ENCODE data around the gene RBM39.
"Not testable (repeated sequence)": the region's sequence is repeated elsewhere in the genome, so short reads cannot be mapped to it uniquely, and the experiment has no call there.

Gene RBM39

DNA sequence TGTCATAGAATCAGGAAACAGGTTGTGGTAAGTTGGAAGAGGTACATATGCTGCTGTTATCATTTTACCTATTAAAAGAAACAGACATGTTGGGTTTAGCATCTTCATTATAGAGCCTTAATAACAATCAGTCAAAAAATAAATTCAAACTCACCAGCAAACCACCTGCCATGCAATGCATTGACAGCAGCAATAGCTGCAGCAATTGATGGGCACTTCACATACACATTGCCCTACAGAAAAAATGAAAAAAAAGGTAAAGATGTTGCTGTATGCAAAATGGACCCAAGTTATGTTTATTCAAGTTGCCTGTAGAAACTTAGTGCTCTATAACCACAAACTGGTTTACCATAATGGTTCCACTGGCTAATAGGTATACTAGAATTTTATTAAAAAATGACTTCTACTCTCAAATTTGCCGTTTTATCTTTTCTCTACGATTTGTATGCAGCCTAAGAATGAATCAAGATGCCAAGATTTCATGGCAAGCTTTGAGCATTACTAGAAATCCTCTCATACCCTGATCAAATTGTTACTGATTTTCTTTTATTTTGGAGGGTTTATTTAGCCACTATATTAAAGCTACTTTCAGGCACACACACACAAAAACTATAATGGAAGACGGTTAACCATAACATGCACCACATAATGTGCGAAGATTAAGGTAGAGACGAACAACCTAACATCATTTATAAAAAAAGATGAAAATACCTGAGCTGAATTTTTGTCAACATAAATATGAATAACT is 37.4 kb downstream of the RBM39 start:
- DNase-seq = no peak

DNA sequence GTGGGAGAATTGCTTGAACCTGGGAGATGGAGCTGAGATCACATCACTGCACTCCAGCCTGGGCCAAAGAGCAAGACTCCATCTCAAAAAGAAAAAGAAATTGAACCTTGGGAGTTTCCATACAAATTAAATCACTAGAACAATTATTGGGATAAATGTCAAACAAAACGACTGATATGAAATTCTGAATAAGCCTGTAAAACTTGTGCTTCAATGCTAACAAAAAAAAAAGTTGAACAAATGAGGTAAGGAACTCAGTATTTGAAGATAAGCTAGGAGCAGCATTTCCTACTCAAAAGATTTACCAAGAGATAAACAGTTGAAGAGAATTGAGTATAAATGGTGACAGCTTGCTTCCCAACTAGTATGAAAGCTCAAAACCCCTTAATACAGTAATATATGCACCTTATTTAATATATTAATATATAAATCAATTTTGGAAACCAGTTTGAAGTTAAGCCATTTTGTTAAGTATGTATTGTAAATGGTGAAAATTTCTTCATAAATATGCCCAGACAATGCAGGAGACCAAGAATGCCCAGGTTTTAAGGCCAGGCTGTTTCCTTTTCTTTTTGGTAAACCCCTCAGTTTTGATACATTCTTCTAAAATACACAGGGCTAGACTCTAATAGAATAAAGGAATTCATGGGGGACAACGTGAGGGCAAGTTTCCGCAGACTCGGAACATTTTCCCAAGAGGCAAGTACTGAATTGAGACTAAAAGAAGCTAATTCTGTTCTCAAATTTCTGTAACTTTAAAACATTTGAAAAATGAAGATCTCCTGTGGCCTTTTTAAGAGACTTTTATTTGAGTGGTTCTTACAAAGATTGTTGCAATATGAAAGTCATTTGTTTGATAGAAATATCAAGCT is 39.0 kb downstream of the RBM39 start:
- DNase-seq = no peak

DNA sequence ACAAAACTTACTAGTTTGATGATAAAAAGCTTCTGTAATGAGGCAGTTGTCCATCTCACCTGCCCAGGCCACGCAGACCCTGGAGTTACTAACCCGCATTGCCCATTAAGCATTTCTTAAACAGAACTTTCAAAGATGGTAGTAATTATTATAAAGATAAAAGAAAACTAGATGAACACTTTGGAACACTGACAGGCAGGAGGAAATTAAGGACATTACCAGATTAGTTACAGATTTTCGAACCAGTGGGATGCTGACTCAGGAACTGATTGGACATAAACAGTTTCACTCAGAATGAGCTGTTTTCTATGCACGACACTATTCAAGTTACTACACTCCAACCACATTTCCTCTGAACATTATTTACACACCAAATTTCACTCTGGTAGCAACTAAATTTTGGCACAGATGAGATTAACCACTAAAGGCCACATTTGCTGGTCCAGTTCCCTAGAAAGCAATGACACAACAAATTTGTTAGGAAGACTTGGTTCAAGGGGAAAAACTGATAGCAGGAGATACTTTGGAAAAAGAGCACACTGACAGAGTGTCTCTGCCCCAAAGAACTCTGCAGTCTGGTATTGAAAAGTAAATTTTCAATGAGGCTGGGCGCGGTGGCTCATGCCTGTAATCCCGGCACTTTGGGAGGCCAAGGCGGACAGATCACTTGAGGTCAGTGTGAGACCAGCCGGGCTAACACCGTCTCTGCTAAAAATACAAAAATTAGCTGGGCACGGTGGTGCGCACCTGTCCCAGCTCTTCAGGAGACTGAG is 39.8 kb downstream of the RBM39 start:
- DNase-seq = no peak

DNA sequence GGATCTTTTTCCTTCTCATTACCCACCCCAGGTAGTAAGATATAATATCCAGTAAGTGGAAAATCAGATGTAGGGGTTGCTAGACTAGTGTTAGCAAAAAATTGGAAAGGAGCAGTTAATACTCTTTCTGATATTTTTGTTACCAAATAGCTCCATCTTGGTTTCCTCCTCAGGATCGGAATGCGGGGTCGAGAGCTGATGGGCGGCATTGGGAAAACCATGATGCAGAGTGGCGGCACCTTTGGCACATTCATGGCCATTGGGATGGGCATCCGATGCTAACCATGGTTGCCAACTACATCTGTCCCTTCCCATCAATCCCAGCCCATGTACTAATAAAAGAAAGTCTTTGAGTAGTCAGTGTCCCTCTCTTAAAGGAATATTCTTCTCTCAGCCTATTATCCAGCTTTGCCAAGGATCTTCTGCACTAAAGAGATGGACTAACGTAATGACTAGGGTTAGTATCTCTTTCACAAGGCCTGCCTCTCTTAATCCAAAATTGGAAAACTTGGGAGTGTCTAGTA is 41.4 kb downstream of the RBM39 start:
- no peak for DNase-seq

DNA sequence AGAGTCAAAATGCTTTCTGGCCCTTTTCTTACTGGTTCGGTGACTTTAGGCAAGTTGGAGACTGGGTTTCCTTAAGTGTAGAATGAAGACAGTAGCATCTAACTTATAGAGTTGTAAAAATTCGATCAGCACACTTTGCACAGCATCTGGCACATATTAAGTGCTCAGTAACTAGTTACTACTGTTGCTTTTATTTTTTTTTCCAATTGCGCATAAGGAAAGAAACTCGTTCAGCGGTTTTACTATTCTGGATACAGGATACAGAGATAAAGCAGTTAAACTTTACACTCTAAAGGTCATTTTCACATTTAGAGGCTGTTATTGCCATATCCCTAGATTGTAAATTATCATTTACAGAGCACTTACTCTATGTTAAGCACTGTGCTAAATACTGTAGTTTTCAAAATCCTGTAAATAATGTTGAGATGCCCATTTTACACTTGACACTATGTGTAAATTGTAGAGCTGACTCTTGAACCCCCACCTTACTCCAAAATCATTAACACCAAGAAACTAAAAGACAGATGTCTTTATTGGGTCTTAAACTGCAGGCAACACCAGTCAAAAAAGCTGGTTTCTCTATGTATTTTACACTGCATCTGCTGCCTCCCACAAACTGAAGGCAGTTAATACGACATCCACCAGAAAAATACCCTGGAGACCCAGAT is 42.0 kb downstream of the RBM39 start:
- DNase-seq = no peak

DNA sequence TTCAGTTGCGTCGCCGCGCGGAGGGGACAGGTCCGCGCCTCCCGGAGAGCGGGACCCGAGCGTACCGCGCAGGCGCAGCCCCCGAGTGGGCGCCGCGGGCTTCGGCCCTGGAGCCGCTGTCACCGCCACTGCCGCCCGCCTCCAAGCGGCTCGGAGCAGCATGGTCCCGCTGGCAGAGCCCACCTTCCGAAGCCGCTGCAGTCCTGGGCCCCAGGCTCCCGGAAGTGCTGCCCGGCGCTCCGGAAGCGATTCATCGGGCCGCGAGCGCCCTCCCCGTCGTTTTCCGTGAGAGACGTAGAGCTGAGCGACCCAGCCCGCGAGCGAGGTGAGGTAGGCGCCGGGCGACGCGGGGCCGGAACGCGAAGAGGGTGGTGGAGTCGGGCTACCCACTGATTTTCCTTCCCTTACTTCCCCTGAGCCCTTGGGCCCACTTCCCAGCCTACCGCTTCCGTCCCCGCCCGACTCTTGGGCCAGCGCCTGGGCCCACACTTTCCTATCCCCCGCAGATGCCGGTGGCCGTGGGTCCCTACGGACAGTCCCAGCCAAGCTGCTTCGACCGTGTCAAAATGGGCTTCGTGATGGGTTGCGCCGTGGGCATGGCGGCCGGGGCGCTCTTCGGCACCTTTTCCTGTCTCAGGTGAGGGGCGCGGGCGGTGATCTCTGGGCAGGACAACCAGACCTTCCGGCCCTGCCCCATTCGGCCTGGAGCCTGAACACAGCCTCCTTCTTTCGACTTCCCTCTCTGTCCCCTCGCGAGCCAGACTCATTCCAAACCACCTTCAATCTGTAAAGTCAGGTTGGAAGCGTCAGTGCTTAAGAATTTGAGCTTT is 42.7 kb downstream of the RBM39 start, which contains the start of the genes NFS1 and ROMO1:
NFS1 (minus strand) TSS at position 226 of the 830 bp plus-strand sequence; CDS start at position 162, 64 bp downstream.
ROMO1 (plus strand) TSS at position 279 of the 830 bp plus-strand sequence; CDS start at position 507, 228 bp downstream.
- peak; percentile 85 for DNase-seq

DNA sequence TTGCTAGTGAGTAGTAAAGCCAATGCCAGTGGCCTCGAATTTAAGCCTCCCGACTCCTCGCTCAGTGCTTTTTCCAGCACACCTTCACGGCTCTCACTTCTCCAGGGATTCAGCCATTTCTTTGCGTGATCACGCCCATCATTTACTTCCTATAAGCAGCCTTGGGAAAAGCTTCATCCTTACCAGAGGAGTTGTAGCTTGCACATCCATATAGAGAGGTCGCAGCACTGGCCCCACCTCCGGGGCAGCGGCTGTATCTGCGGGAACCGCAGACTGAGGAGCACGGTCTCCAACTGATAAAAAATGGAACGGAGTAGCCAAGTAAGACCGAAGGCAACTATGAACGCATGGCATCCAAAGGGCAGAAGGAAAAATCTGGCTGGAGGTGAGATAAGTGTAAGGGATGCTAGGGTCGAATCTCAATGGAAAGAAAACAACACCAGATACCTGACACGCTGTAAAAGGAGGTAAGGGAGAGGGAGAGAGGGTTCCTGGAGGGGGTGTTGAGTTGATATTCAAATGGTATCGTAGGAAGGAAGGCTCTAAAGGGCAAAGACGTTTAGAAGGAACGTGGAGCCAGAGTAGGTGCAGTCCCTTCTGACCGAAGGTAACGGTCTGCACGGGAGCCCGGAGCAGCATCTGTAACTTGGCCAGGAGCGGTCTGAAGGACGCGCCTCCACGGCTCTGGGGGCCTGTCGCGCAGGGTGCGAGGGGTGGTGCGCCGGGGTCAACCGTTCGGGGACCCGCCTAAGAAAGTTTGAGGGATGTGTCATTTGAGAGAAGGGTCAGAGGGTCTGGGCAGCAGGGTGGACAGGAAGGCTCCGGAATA is 43.5 kb downstream of the RBM39 start:
- DNase-seq = no peak

DNA sequence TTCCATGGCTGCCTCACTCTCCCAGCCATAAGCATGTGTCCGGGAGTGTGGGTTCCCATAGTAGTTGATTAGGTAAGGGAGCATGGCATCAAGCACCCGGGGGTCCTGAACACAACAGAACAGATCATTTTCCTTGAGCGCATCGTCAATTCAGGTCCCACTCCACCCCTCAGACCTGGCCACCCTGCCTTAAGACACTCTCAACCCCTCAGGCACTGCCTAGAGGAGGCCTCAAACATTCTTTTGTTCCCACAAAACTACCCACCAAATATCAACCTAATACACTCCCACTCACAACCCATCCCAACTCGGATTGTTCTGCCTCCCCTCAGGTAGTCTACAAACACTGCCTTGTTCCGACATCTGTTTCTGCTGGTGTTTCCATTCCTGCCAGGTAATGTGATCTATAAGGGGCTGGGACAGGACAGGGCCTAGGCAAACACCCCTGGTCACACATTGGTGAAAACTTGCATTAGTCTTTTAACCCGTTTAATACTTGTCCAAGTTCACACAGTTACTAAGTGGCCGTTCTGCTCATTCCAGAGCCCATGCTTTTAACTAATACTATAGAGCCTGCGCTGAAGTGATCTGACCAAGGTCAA is 44.3 kb downstream of the RBM39 start:
- no peak for DNase-seq

DNA sequence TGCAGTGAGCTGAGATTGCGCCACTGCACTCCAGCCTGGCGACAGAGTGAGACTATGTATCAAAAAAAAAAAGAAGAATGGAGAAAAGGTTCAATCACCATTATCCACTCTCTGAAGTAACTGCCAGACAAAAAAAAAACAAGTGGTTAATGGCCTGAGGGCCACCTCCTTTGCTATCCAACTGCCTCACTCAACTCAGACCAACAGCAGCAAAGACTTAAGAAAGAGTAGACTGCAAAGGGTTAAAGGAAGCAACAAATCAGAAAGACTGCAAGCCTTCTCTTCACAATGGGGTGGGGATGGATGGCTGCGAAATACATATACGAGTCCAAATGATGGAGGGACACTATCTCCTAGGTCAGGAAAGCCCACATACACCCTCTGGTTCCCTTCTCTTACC is 46.1 kb downstream of the RBM39 start:
- DNase-seq = no peak

DNA sequence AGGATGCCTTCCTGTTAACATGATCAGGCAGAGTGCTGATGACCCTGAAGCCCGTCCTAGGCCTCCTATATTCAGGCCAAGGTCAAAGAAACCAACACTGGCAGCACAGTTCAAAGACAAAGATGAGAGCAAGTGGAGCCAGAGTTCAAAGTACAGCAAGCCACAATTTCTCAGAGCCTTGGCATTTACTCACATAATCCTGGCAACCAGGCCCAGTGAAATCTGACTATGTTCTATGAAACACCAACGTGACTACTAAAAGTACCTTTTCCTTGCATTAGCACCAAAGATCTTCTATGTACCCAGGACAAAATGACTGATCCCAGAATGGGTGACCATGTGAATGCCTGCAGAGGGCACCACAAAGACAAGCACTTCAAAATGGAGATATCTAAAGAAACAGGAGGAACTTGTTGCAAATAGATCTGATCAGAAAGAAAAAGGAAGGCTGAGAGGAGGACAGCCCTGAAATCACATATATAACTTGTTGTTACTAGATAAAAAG is 46.8 kb downstream of the RBM39 start:
- no peak for DNase-seq

DNA sequence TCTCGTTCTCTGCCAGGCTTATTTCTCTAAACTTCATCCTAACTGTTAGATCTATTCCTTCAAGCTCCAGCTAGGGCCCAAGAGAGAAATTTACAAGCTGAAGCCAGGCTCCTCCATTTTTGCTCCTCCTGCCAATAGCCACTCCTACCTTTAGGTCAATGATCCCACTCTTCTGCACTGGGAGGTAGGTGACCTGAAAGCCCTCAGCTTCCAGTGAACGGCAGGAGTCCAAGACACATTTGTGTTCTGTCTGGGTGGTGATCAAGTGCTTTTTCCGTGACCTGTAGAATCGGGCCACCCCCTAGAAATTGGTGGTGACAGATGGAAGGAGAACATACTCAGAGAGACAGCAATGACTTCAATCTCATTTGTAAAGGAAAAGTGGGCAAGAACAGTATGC is 51.8 kb downstream of the RBM39 start:
- DNase-seq = no peak

DNA sequence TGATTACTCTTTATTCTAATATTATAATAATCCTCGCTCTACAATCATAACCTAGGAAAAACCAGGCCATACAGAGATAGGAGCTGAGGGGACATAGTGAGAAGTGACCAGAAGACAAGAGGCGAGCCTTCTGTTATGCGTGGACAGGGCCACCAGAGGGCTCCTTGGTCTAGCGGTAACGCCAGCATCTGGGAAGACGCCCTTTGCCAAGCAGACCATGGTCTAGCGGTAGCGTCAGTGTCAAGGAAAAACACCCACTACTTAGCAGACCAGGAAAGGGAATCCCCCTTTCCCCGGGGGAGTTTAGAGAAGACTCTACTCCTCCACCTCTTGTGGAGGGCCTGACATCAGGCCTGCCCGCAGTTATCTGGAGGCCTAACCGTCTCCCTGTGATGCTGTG is 55.2 kb downstream of the RBM39 start:
- DNase-seq = not testable (repeated sequence)

DNA sequence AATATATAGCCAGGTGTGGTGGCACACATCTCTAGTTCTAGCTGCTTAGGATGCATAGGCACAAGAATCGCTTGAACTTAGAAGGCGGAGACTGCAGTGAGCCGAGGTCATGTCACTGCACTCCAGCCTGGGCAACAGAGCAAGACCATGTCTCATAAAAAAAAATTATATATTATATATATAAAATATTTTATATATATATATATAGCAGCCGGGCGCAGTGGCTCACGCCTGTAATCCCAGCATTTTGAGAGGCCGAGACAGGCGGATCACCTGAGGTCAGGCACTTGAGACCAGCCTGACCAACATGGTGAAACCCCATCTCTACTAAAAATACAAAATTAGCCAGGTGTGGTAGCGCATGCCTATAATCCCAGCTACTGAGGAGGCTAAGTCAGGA is 56.7 kb downstream of the RBM39 start:
- not testable (repeated sequence) for DNase-seq

DNA sequence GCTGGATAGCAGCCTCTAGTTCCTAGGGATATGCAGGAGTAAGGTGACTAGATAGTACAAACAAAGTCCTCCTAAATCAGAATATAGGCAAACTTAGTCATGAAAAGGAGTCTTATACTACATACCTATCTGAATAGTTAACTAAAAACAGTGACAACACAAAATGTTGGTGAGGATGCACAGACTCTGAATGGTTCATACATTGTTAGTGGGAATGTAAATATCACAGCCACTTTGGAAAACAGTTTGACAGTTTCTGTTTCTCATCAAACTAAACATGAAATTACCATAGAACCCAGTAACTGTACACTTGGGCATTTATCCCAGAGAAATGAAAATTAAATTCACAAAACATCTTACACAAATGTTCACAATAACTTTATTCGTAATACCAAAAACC is 60.1 kb downstream of the RBM39 start:
- DNase-seq = no peak

DNA sequence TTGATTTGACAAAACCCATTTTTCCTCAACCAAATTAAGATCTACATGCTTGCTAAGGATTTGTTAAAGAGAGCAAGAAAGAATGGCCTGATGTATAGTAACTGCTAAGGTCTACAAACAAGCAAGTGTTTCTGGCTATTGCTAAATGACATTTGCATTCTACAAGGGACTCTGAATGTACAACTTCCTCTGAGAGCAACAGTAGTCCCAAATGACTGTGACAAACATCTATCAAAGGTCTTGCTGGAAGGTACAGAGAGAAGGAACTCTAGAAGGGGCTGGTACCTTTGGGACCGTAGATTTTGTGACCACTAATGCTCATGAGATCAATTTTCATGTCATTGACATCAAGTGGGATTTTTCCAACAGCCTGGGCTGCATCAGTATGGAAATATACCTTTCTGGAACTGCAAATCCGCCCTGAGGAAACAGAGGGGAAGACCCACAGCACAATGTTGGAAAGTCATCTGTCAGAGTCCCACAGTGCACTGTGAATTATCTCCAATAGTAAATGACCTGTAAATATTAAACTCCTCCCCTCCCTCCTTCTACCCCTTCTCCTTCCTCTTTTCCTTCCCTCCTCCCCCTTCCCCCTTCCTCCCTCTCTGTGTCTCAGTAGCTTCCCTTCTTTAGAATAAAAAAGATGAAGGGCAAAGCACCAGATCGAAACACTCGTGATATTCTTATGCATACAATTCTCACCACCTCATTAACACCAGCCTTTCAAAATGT is 61.4 kb downstream of the RBM39 start:
- no peak for DNase-seq

DNA sequence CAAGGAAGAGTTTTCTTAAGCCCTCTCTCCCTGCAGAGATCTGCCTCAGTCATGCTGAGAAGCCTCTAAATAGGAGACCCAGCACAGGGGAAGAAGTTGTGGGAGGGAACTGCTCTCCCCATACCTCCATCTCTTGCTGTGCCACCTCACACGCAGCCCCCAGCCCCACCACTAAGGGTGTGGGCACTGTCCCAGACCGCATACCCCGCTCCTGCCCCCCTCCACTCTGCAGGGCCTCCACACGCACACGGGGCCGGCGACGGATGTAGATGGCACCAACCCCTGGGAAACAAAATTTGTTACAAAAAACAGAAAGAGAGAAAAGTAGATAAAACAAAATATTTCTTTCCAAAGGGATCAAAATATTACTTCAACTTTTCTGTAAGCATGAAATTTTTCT is 67.1 kb downstream of the RBM39 start:
- no peak for DNase-seq

DNA sequence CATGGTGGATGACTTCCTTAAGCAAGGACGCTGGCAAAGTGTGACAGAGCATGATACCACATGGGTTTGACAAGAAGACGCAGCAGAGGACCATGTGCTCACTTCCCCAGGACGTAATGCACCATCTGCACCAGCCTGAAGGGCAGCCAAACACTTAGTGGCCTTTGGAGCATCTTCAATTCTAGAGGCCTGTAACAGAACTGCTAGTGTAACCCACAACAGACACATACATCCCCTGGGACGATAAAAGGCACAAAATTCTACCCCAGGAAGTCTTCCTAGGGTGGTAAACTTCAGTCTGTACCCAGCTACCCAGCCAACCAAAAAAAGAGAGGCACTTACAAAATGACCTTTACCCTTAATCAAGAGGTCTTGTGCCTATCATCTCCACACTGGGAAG is 68.2 kb downstream of the RBM39 start:
- no peak for DNase-seq

DNA sequence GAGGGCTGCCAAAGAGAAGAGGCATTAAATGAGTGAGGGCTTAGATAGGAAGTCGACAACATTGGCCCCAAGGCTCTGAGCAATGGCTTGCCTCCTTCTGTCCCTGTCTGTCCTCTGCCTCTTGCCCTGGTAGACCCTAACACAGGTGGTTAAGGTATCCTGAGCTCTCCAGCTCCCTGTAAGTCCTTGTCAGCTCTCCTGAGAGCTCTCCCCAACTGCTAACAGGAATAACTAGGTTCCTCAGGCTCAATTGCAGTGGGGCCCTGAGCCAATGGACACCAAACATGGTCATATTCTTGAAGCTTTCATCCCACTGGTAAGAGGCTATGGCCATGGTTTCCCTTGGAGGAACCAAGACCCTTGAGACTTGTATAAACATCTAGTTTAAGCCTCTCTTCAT is 72.4 kb downstream of the RBM39 start:
- no peak for DNase-seq

DNA sequence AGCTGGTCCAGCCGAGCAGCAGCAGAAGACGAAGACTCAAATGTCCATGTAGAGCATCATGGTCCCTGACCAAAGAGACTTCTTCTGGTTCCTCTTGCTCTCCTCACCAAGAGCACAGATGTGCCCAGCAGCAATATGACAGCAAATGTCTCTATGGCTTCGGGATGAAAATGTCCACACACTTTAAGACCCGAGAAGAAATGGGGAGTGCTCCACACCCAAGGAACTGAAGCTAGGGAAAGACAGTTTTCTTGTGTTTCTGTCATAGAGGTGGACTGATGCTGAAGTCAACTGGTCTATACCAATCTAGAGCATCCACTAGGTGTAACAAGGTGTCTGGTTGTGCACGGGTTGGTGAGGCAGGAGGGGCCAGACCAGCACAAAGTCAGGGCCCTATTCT is 72.8 kb downstream of the RBM39 start:
- DNase-seq = no peak

Measured in activated CD4-positive, alpha-beta T cell treated with anti-CD3 and anti-CD28 coated beads, Interleukin-2, amount 50 U/mL, for 1 hour (primary cell).